HG02642 (cell line): ENCODE data around the gene HSD3B2.
A peak's percentile ranks its signal among the peaks of the same experiment; 100 is the strongest.
"Not testable (repeated sequence)": the region's sequence is repeated elsewhere in the genome, so short reads cannot be mapped to it uniquely, and the experiment has no call there.

Experiments used
- ATAC-seq: cut with Tn5 transposase; IDR thresholded peaks from one replicate; pipeline ENCODE4 v1.9.1; 2021; ENCODE audit warnings: mild to moderate bottlenecking; ENCODE audit not compliant: unreplicated experiment, poor library complexity

The HSD3B2 gene

GRCh38 chr1:119414950-119415349, at the start of gene HSD3B2:
Gene HSD3B2, plus strand, starts transcription at chr1:119415150. Its CDS starts 270 bp downstream, at chr1:119415420.
- no peak for ATAC-seq

- peak; percentile 51 for ATAC-seq
These were observed 48.5 kb upstream of the HSD3B2 start for GRCh38 chr1:119366424-119366823.

DNA sequence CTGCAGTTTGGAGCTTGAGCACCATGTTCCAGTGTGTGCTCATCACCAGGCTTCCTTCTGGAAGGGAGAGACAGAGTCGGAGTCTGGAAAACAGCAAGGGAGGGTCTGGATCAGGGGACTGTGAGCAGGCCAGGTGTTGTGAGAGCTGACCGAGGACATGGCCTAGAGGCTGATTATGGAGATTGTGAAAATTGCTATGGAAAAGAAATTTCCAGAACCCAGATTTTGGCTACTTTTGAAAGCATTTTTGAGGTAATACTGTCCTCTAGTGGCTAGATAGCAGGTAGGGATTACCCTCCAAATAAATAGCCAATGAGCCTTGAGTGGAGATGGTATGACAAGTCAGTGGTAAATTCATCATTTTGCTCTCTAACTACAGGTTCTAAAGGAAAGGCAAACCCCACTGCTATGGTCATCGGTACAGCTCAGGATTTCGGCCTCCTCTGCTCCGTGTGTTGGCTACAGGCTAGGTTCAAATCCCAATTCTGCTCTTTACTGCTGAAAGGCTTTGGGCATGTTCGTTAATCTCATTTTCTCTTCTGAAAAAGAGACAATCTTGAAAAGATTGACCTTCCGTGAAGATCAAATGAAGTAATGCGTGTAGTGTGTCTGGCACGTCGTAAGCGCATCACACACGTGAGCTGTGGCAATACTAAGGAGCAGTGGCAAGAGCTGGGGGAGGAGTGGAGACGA, 47.4 kb upstream of the HSD3B2 start:
- ATAC-seq, result no peak

DNA sequence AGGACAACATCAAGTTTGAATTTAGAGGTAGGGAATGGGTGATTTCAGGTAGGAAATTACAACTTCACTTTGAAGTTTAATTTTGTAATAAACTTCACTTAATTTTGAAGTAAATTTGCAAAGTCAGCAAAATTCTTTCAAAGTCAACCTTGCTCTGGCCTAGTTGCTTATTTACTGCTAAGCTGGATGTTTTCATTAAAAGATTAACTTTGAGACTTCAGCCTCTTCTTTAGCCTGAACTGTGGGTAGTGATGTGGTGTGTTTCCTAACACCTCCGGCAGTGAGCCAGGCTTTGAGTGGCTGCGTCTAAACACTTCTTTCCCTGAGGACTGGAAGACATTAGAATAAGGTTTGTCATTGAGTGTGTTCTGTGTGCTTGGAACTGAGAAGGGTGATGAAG, 46.4 kb upstream of the HSD3B2 start, which contains the start of gene HAO2:
TSS of gene HAO2 (plus strand) at position 232 of the 400 bp plus-strand sequence. CDS start 12,301 bp downstream, outside the sequence.
- ATAC-seq, result no peak

- no peak for ATAC-seq
These were observed 44.2 kb upstream of the HSD3B2 start for GRCh38 chr1:119370748-119371147.

GRCh38 chr1:119371815-119372214, 43.1 kb upstream of the HSD3B2 start:
- no peak for ATAC-seq

GRCh38 chr1:119372503-119373086, 42.4 kb upstream of the HSD3B2 start:
- no peak for ATAC-seq

DNA sequence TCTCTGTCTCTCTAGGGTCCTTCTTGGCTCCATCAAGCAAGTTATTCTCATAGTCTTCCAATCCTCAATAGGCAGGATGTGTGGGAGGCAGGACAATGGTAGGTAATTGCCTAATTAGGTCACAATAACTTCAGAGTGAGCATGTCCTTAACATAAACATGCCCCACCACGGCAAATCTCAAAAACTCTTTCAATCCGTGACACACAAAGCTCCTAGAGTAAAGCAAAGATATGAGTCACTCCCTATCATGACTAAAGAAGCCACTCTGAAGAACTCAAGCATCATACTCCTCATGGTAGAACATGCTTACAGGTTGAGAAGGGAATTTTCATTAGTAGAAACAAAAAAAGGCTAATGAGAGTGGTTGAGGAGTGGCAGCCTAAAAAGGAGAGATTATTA, 41.5 kb upstream of the HSD3B2 start:
- peak; percentile 45 for ATAC-seq

DNA sequence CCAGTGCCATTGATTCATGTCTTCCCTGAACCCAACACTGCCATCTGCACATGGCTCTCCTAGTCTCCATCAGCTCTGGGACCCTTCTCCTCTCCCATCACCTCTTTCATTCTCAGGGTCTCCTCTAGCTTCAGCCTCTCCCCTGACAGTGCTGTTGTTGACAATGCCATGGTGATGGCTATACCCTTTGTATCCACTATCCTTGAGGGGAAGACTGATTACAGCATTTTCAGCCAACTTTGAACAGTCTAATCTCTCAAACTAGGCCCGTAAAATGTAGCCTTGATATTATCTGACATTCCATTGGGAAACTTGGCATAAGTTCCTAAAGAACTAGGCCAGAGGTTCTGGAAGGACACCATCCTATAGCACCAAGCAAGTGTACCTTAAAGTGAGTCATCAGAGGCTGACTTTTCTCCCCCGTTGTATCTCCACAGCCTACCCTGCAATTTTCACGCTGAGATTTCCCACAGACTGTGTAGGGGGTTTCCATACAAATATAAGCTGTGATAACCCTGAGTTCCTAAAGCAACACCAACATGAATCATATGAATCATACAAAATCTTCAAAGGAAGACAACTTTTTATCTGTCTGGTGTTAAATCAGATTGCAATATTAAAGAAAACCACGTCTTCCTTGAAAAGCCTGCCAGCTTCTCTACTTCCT, 40.6 kb upstream of the HSD3B2 start:
- no peak for ATAC-seq

DNA sequence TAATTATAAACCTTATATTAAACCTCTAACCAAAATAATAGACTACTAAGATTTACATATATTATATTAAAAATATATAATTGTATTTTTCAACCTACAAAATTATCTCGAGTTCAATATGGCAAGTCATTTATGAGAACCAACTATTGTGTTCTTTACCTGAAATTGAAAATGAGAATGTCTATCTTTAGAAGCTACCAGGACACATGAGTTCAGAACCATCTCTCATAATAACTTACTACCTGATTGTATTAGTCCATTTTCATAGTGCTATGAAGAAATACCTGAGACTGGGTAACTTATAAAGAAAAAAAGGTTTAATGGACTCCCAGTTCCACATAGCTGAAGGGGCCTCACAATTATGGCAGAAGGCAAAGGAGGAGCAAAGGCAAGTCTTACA, 39.6 kb upstream of the HSD3B2 start:
- ATAC-seq, result no peak

- no peak for ATAC-seq
These were observed 38.4 kb upstream of the HSD3B2 start for GRCh38 chr1:119376594-119376993.

DNA sequence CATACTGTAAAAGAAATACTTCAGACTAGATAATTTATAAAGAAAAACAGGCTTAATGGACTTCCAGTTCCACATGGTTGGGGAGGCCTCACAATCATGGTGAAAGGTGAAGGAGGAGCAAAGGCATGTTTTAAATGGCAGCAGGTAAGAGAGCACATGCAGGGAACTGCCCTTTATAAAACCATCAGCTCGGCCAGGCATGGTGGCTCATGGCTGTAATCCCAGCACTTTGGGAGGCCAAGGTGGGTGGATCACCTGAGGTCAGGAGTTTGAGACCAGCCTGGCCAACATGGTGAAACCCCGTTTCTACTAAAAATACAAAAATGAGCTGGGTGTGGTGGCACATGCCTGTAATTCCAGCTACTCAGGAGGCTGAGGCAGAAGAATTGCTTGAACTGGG, 37.4 kb upstream of the HSD3B2 start:
- ATAC-seq, result not testable (repeated sequence)

DNA sequence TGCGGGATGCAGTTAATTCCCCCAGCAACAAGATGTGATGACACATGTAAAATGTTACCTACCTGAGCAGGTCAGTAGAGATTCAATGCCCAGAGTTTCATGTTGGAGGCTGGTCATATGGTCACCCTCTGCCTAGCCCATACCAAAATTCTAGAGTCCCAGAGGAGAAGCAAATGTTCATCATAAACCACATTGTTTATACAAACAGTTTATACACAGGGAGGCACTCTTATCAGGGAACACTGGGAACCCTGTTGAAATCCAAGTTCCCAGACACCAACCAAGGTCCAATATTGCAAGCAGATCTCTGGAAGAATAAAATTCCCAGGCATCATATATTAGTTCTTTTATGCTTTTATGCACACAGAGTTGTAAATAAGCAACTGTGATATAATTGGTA, 35.8 kb upstream of the HSD3B2 start:
- ATAC-seq, result no peak

- ATAC-seq, result no peak
These were observed 34.6 kb upstream of the HSD3B2 start for GRCh38 chr1:119380304-119380703.

- no peak for ATAC-seq
These were observed 33.8 kb upstream of the HSD3B2 start for GRCh38 chr1:119380983-119381662.

DNA sequence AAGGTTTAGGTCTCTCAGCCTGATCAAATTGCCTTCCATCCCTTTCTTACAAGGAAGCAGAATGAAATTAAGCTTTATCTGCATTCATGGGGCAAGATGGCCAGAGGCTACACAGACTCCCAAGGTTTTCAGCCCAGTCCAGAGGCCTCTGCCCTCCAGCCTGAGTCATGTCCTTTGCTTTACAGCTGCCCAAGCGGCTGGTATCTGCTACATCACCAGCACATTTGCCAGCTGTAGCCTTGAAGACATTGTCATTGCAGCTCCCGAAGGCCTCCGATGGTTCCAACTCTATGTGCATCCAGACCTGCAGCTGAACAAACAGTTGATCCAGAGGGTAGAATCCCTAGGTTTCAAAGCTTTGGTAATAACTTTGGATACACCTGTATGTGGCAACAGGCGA, 30.4 kb upstream of the HSD3B2 start:
- no peak for ATAC-seq

- no peak for ATAC-seq
These were observed 29.3 kb upstream of the HSD3B2 start for GRCh38 chr1:119385650-119386049.

GRCh38 chr1:119387858-119388257, 27.1 kb upstream of the HSD3B2 start:
- ATAC-seq, result no peak

GRCh38 chr1:119388450-119388849, 26.5 kb upstream of the HSD3B2 start:
- no peak for ATAC-seq

- no peak for ATAC-seq
These were observed 24.4 kb upstream of the HSD3B2 start for GRCh38 chr1:119390526-119390925.

DNA sequence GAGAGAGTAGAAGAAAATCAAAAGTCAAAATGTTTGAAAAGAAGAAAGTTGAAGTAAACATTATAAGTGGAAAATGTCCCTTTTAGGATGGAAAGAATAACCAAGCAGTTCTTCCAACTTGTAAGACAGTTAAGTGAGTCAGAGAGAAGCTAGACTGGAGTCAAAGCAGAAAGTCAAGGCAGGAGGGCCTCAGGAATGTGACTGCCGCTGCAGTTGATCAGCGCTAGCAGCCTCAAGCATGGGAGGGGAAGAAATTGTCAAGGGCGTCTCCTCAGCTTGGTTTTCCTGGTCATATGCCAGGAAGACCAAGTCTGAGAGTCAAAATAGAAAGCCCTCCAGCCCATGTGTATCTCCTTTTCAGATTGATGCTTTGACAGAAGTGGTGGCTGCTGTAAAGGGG, 23.2 kb upstream of the HSD3B2 start:
- no peak for ATAC-seq
